Right hindlimb (tissue), 1 donor: Measurements from ENCODE around the gene ZNF576.
"Not testable (repeated sequence)": the region's sequence is repeated elsewhere in the genome, so short reads cannot be mapped to it uniquely, and the experiment has no call there.

Source experiments
- DNase-seq: peaks from one replicate; pipeline ENCODE4 v3.0.0-alpha.2; 2018

ZNF576 gene, protein sequence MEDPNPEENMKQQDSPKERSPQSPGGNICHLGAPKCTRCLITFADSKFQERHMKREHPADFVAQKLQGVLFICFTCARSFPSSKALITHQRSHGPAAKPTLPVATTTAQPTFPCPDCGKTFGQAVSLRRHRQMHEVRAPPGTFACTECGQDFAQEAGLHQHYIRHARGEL

DNA sequence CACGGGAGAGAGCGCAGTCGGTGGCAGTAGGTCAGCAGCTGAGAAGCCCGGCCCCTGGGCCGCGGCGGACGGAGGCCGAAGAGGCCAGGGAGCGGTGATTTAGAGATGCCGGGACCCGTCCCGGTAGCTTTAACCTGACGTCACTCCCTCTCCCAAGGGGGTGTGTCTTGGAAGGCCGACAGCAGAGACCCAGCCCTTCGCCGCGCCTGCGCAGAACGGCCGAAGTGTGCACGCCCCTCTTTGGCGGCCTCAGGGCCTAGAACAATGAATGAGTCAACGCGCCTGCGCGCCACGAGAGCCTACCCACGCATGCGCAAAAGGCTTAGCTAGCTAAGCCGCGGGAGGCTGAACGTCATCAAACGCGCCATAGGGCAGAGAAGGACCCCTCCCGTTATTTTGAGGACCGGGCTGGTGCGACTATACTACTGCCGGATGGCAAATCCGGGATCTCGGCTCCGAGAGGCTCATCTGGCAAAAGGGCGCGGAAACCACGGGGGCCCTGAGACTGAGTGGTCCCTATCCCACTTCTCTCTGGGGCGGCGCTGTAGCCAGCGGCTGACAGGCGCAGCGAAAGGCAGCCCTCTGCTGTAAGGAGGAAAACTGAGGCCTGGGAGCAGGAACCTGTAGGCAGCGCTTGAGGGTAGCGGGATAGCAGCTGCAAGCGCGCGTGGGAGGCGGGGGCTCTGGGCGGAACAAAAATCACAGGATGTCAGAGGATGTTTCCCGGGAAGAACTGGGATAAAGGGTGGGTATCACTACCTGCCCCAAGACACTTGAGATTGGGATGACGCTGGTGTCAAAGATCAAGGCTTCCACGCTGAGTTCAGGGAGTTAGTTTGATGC lies at the start of gene ZNF576, which contains the start of gene IRGQ:
ZNF576 (plus strand) TSS at position 597 of the 843 bp plus-strand sequence. CDS start 514 bp downstream, outside the sequence.
IRGQ (minus strand) TSS at position 136 of the 843 bp plus-strand sequence. CDS start 796 bp downstream, outside the sequence.
- DNase-seq: peak; percentile 100

DNA sequence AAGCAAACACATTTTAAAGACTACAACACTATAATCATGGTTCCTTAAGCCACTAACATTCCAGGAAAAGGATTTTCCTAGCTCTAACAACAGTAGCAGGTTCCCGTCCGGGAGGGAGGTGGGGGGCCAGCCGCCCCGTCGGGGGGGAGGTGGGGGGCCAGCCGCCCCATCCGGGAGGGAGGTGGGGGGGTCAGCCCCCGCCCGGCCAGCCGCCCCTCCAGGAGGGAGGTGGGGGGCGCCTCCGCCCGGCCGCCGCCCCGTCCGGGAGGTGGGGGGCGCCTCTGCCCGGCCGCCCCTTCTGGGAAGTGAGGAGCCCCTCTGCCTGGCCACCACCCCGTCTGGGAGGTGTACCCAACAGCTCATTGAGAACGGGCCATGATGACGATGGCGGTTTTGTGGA lies 48.5 kb upstream of the ZNF576 start:
- DNase-seq: not testable (repeated sequence)

DNA sequence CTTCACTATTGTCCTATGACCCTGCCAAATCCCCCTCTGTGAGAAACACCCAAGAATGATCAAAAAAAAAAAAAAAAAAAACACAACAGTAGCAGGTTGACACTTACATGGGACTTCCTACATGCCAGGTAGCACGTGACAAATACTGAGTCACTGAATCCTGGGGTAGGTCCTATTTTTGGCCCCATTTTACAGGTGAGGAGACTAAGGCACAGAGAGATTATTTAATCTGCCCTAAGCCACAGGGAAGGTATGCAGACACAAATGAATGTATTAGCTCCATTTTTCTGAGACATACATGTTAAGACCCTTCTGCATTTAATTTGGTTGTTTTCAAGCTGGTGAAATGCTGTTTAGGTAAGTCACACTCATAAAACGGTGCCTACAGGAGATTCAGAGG lies 47.7 kb upstream of the ZNF576 start:
- DNase-seq: no peak

DNA sequence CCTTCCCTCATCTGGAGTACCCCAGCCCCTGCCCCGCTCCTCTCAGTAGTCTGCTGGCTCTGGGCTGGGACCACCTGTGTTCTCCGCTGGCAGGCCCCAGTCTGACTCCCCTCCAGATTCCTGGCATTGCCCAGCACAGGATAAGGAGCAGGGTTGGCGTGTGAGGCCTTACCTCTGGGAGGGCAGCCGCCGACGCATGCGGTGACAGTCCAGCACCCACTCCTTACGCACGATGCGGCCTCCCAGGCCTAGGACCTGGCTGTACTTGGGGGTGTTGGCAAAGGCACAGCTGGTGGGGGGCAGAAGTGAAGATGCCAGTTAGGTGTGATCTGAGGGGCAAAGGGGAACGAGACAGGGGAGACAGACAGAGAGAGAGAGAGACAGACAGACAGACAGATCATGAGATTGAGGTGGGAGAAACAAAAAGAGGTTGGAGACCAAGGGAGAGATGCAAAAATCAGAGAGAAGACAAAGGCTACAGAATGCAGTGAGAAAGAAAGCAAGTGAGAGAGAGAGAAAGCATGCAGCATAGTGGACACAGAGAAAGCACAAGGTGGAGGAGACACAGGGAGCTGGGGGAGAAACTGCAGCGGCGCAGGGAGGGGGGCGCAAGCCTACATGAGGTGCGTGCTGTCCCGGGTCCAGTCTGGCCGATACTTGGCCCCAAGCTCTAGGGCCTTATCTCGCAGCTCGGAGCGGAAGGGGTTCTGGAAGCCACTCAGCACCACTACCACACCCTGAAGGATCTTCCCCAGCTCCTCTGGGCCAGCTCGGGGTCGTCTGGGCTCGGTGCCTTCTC lies 44.8 kb upstream of the ZNF576 start:
- peak; percentile 9 for DNase-seq

DNA sequence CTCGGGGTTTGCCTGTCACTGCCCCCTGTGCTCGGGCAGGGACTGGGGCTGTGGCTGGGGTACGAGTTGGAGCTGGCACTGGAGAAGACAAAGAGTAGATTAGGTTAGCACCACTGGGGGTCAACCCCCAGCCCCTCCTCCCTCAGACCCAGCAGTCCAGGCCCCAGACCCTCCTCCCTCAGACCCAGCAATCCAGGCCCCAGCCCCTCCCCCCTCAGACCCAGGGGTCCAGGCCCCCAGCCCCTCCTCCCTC lies 44.3 kb upstream of the ZNF576 start:
- DNase-seq: peak; percentile 13

DNA sequence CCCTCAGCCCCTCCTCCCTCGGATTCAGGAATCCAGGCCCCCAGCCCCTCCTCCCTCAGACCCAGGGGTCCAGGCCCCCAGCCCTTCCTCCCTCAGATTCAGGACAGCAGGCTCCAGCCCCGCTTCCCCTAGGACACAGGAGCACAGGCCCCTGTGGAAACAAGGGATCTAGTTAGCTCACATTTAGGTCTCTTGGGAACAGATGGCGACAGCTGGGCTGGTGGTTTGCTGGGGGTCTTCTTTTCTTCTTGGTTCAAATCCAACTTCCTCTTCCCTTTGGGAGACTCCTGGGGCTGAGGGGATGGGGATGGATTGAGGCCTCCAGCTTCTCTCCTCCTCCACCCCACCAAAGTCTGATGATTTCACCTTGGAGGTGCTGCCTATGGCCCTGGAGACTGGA lies 43.8 kb upstream of the ZNF576 start:
- peak; percentile 11 for DNase-seq

DNA sequence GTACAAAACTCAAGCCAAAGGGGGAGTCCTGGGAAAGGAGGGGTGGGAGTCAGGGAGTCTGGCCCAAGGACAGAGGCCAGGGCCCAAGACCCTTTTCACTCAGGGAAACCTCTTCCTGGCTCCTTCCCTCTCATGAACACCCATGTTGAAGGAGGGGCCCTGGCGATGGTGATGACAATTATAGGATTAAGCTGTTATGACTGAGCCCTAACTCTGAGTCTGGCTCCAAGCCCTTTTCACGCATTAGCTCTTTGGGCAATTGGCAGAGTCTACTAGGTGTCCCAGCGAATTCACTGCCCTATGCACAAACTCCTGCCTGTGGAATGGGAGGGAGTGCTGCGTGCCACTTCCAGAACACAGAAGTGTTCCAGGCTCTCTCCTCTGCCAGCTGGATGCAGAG lies 42.7 kb upstream of the ZNF576 start:
- DNase-seq: no peak

DNA sequence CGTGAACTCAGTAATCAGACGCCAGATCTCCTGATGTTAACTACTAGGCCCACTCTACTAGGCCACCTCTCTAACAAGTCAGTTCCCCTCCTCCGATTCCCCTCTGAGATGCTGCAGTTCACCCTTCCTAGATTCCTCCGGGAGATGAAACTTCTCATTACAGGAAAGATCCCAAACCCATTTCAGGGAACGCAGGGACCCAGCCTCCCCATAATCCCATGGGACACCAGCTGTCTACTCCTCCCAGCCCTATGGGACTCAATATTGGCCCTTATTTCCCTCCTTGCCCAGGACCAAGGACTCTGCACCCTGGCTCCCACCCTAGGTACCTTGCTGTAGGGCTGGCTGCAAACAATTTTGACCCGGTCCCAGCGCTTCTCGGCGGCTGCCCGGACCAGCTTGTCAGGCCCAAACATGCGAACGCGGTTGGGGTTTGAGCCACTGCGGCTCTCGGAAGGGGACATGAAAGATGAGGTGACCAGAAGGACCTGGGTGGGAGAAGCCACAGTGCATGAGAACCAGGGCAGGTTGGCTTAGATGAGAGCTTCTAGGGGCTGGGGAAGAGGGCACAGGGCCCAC lies 42.0 kb upstream of the ZNF576 start:
- DNase-seq: no peak

DNA sequence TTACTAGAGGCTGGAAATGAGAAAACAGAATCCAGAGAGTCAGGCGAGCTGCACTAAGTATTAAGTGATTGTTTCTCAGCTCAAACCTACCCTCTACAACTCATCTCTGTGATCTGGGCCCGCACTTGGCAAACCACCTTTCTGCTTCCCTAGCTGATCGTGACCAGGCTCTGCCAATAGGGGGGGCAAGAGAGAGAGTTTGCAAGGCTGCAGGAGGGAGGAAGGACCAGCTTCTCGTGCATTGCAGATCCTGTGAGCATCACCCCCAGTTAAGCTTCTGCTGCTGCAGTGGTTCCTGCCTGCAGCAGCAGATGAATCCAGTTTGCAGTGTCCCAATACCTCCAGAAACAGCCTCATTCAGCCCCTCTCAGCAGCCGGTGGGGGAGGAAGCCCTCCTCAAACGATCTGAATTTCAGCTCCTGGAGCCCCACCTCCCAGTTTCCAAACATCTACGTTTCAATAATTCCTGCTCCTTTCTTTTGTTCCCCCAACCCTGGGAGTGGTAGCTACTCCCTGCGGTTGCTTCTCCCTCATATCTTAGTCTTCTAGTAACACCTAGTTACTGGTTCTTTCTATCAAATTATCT lies 41.1 kb upstream of the ZNF576 start:
- peak; percentile 75 for DNase-seq

DNA sequence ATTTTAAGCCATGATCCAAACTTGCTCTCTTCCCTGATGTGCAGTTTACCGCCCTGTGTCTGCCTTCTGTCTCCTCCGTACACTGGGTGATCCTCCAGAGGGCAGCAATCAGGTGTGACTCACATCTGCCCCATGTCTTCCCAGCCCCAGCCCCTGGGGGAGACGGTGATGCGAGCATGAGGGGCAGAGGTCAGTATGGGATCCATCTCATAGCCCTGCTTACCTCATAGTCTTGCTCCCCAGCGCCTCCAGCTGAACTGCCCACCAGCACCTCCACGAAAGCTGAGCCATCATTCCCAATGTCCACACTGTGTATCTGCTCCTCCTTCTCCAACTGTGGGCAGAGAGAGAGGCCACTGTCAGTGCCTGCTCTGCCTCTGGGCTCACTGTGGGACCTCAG lies 35.7 kb upstream of the ZNF576 start:
- peak; percentile 8 for DNase-seq

DNA sequence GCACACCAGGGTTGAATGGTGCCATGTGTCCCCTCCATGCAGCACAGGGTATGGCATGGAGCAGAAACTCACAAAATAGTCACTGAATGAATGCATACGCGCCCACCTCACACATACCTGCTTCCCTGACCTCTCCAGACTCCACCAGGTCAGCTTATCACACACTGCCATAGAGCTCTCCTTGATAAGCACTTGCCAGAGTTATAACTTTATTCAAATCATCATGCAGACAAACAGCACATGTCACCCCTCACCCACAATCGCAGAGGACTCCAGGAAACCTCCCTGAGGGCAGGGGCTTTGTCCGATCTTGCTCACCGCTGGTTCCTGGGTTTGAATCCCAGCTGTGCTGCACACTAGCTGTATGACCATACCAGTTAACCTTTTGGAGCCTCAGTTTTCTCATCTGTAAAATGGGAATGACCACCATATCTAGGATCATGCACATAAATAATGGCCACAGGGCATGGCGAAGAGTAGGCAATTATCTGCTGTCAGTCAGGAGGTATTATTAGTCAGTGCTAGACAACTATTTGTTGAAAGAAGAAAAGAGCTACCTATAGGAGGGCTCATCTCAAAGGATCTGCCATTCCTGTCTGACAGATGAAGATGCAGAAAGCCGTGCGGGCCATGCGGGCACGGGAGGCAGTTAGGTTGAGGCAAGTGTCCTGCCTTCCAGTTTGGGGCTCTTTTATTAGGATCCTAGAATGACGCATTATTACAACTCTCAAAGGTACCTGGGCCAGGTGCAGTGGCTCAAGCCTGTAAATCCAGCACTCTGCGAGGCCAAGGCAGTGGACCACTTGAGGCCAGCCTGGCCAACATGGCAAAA lies 35.0 kb upstream of the ZNF576 start:
- no peak for DNase-seq

DNA sequence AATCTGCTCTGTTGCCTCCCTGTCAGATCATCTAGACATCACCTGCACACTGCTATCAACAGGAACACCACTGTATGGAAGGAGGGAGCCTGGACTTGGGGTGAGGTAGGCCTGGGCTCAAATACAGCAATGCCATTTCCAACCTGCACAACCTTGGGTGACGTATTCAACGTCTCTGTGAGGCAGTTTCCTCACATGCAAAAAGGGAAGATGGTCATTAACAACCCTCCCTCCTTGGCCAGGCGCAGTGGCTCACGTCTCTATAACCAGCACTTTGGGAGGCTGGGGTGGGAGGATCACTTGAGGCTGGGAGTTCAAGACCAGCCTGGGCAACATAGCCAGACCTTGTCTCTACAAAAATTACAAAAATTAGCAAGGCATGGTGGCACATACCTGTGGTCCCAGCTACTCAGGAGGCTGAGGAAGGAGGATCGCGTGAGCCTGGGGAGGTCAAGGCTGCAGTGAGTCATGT lies 34.1 kb upstream of the ZNF576 start:
- no peak for DNase-seq

DNA sequence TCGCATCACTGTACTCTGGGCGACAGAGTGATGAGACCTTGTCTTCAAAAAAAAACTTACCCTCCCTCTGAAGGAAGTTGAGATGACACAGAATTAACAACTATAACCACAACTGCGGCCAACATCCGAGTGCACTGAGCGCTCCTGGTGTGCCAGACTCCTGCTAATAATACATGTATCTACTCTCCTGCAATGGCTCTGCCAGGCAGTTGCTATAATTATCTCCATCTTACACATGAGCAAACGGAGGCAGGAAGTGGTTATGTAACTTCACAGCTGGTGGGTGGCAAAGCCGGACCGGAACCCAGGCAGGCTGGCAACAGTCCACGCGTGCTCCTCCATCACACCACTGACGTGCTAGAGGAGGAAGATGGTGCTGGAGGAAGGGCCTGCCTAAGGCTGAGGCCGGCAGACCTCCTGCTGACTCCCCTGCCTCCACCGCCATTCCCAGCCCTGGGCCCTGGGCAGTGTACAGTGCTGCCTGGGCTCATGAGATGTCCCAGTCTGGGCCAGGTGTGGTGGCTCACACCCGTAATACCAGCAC lies 33.6 kb upstream of the ZNF576 start:
- DNase-seq: peak; percentile 57

DNA sequence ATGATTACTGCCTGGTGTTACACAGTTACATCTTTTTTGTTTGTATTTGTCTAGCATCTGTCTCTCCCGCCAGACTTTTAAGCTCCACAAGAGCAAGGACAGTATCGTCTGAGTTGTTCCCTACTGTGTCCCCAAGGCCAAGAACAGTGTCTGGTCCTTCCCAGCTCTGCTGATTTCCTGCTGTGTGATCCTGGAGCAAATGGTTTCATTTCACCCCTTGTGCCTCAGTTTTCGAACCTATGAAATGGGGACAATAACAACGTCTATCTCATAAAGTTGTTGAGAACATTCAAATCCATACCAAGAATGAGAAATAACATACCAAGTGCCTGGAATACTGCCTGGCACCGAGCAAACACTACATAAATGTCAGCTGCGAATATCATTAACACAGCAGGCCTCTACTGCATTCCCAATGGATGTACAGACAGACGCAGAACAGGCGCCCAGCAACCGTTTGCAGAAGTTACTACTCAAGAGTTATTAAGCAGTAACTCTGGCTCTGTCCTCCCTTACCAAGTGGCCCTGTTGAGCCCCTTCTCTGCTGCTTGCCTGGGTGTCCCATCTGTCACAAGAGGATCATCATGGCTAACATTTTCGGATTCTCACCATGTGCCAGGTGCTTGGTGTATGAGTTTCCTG lies 32.5 kb upstream of the ZNF576 start:
- peak; percentile 15 for DNase-seq

DNA sequence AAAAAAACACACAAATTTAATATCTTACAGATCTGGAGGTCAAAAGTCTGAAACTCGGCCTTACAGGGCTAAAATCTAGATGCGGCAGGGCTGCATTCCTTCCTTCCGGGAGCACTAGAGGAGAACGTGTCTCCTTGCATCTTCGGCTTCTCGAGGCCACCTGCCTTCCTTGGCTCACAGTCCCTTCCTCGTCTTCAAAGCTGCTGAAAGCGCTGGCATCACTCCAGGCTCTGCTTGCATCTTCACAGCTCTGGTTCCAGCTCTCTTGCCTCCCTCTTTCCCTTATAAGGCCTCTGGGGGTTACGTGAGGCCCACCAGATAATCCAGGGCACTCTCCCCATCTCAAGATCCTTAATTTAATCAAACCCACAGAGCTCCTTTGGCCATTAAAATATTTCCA lies 31.6 kb upstream of the ZNF576 start:
- peak; percentile 28 for DNase-seq

DNA sequence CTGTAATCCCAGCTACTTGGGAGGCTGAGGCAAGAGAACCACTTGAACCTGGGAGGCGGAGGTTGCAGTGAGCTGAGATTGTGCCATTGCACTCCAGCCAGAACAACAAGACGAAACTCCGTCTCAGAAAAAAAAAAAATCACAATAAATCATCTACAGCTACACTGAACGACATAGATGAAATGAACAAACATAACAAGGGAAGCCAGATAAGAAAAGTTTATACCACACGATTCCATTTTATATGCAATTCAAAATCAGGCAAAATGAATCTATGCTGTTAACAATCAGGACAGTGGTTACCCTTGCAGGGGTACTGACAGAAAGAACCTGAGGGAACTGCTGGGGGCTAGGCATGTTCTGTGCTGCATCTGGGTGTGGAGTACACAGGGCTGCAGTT lies 26.7 kb upstream of the ZNF576 start:
- no peak for DNase-seq

DNA sequence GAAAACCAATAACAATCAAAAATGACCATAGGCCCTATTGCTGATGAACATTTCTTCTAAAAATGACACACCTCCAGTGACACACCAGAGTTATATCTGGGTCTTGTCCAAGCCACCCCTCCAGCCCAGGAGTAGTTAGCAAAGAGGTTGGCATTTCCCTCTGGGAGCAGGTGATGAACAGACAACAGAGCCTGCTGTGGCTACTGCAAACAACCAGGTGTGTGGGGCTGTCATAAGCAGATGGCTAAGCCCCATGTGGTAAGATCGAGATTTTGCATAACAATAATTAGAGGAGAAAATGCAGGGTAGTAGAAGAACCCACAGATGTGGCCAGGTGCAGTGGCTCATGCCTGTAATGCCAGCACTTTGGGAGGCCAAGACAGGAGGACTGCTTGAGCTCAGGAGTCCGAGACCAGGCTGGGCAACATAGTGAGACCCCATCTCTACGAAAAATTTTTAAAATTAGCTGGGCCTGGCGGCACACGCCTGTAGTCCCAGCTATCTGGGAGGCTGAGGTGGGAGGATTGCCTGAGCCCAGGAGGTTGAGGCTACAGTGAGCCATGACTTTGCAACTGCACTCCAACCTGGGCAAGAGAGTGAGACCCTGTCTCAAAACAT lies 26.1 kb upstream of the ZNF576 start:
- no peak for DNase-seq

DNA sequence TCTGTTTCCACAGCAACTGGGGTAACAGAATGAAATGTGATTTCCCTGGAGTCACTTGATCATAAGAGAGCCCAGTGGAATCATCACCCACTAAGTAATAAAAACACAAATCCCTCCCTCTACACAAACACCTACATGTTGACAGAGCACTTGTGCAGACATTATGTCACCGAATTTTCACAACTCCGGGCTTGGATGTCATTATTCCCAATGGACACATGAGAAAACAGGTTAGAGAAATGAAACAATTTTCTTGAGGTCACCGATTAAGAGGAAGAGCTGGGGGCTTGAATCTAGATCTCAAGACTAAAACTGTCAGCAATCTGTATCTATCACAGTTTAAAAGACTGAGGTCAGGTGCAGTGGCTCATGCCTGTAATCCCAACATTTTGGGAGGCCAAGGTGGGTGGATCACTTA lies 24.2 kb upstream of the ZNF576 start:
- DNase-seq: no peak

DNA sequence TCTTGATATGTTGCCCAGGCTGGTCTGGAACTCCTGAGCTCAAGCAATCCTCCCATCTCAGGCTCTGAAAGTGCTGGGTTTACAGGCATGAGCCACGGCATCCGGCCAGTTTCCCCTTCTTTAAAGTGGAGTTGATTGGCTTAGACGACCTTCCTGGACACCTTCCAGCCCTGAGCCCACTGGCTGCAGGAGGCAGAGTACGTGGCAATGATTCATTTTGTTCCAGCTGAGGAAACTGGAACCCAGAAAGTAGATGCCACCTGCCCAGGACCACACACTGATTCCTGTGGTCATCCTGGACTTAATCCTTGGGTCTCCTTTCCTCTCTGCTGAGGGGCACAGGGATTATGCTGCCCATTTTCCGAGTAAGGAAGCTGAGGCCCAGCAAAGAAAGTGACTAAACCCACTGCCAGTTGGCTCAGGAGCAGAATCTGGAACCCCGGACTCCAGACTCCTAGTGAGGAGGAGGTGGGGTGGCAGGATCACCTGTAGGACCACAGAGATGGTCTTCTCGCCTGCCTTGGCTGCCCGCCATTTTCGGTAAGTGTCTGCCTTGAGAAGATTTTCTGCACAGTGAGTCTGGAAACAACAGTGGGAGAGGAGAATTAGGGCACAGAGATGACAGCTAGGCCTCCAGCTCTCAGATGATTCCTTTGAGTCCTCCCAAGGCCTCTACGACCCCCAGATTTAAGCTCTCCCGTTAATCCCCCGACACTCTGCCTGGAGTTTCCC lies 21.8 kb upstream of the ZNF576 start:
- peak; percentile 34 for DNase-seq
